Stimulated activated memory B cell treated with anti-CD40 and anti-IgM and Interleukin-4, amounts not matched to agents 10 μg/mL and 1 μg/mL and 100 μg/mL, for 72 hours (primary cell): ENCODE measurements around the gene TMEM147.

Experiments used
- ATAC-seq: fragments of 150-1000 bp; cut with Tn5 transposase; 2 replicates; pipeline ENCODE4 v1.10.0; 2021
- H3K27ac Mint-ChIP-seq: one replicate; pipeline ENCODE4 v1.8.0; 2022; ENCODE audit warnings: mild to moderate bottlenecking, mixed read lengths
- H3K27me3 Mint-ChIP-seq: one replicate; pipeline ENCODE4 v1.8.0; 2022; ENCODE audit warnings: mixed read lengths
- H3K36me3 Mint-ChIP-seq: one replicate; pipeline ENCODE4 v1.8.0; 2022; ENCODE audit warnings: mixed read lengths
- H3K4me1 Mint-ChIP-seq: one replicate; pipeline ENCODE4 v1.8.0; 2022; ENCODE audit warnings: mixed read lengths
- H3K4me3 Mint-ChIP-seq: one replicate; pipeline ENCODE4 v1.8.0; 2022; ENCODE audit warnings: mild to moderate bottlenecking, moderate library complexity, mixed read lengths
- H3K9me3 Mint-ChIP-seq: one replicate; pipeline ENCODE4 v1.8.0; 2022; ENCODE audit warnings: mixed read lengths

Gene TMEM147

DNA sequence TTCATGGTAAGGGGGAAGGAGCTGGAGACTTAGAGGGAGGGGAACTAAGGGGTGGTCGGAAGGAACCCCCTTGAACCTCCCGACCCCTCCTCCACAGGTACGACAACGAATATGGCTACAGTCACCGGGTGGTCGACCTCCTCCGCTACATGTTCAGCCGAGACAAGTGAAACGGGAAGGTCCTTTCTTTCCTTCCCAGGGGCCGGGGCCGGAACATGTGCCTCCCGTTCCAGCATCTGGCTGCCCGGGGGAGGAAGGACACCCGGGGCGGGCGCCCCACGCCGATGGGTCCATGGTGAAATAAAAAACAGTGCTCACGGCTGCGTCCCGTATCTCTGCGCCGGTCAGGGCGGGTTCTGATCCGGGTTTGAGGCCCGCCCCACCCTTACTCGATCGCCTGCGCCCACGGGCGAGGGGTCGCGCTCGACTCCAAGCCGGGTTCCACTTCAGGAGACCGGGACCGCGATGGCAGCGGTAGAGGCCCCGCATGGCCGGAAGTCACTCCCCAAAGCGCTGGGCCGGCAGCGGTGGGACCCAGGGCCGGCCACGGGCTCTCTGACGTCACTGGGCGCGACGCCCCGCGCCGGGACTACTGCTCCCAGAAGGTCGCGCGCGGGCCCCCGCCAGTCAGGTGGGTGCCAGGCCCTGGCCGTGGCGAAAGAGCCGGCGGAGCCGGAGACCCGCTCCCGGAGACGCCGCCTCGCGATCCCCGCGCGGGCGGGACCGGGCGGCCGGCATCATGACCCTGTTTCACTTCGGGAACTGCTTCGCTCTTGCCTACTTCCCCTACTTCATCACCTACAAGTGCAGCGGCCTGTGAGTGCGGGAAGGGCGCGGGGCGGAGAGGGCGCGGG, at the start of gene TMEM147:
Gene TMEM147 (plus strand): TSS at position 626 of the 854 bp plus-strand sequence. CDS start 114 bp downstream, at position 740.
- H3K36me3 Mint-ChIP-seq: peaks cover 12% of the 10 kb centered on the region
- peak; percentile 96 for ATAC-seq
- peaks cover 50% of the 10 kb centered on the region for H3K4me1 Mint-ChIP-seq
- H3K9me3 Mint-ChIP-seq: no peaks in the 10 kb centered on the region
- H3K4me3 Mint-ChIP-seq: peak within 1 kb of the TSS; percentile 96
- H3K27ac Mint-ChIP-seq: peak within 1 kb of the TSS; percentile 94
- no peaks in the 10 kb centered on the region for H3K27me3 Mint-ChIP-seq

DNA sequence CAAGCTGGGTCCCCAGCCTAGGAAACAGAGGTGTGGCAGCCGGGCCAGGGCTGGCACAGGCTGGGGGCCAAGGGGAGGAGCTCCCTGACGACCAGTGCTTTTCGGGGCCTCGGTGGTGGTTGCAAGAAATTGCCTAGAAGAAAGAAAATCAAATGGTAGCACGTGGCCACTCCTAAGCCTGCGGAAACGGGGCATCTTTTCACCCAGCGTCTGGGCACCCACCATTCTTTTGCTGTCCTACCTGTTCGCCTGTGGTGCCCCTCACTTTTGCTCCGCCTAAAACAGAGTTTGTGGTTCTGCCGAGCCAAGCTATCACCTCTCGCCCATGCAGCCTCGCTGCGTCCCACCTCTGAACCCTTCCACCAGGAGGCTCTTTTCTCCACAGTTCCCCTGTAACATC, 48.0 kb upstream of the TMEM147 start:
- no peak overlapping the region for H3K4me3 Mint-ChIP-seq
- no peak for ATAC-seq
- H3K4me1 Mint-ChIP-seq: peaks cover 10% of the 10 kb centered on the region
- no peak overlapping the region for H3K27ac Mint-ChIP-seq
- peaks cover 25% of the 10 kb centered on the region for H3K27me3 Mint-ChIP-seq
- H3K36me3 Mint-ChIP-seq: no peaks in the 10 kb centered on the region
- no peaks in the 10 kb centered on the region for H3K9me3 Mint-ChIP-seq

GRCh38 chr19:35498220-35498619, 47.2 kb upstream of the TMEM147 start:
- Mint-ChIP-seq H3K27me3 (peaks cover 33% of the 10 kb centered on the region), H3K9me3 (no peaks in the 10 kb centered on the region), H3K27ac (no peak overlapping the region), H3K4me1 (peaks cover 10% of the 10 kb centered on the region), H3K36me3 (no peaks in the 10 kb centered on the region), H3K4me3 (no peak overlapping the region)
- no peak for ATAC-seq

DNA sequence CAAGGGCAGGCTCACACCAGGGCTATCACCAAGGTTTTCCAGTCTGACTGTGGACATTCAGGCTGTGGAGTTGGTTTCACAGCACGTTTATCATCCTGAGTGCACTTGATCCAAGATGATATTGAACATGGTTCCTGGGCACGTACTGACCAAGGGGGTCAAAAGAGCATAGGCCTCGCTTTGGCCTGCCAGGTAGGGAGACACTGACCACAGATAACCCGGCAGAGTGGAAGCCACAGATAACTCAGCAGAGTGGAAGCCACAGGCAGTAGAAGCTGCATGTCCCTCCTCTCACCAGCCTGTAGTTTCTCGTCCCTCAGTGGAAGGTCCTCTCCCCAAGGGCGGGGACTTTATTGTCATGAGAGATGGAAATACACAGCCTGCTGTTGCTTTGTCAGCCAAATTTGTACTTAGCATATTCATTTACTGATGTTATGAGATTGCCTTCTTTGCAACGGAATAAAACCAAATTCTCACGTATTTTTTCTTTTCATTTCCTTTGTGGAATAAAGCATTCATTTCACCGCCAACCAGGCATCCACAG, 46.4 kb upstream of the TMEM147 start:
- no peaks in the 10 kb centered on the region for H3K36me3 Mint-ChIP-seq
- ATAC-seq: no peak
- peaks cover 10% of the 10 kb centered on the region for H3K4me1 Mint-ChIP-seq
- no peak overlapping the region for H3K4me3 Mint-ChIP-seq
- no peaks in the 10 kb centered on the region for H3K9me3 Mint-ChIP-seq
- H3K27me3 Mint-ChIP-seq: peaks cover 38% of the 10 kb centered on the region
- H3K27ac Mint-ChIP-seq: no peak overlapping the region

DNA sequence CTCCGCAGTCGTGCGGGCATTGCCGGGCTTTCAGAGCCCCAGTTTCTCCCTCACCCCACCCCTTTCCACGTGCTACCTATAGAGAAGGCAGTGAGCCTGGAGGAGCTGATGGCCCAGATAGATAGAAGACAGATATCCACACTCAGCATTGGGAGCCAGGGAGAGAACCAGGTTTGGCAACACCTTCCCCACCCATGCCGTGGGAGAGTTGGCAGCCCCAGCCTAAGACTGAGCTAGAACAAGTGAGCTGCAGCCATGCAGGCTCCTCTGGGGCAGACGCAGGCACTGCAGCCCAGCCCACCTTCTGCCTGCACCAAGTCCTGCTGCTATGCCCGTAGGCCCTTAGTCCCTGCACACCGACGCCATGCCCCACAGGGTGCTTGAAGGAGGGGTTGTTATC, 44.8 kb upstream of the TMEM147 start:
- H3K27me3 Mint-ChIP-seq: peaks cover 43% of the 10 kb centered on the region
- no peaks in the 10 kb centered on the region for H3K36me3 Mint-ChIP-seq
- no peaks in the 10 kb centered on the region for H3K9me3 Mint-ChIP-seq
- H3K27ac Mint-ChIP-seq: no peak overlapping the region
- H3K4me1 Mint-ChIP-seq: peaks cover 1% of the 10 kb centered on the region
- no peak for ATAC-seq
- no peak overlapping the region for H3K4me3 Mint-ChIP-seq

GRCh38 chr19:35501684-35502083, 43.7 kb upstream of the TMEM147 start:
- Mint-ChIP-seq H3K27me3 (peaks cover 43% of the 10 kb centered on the region), H3K4me1 (no peaks in the 10 kb centered on the region), H3K9me3 (no peaks in the 10 kb centered on the region), H3K36me3 (no peaks in the 10 kb centered on the region), H3K4me3 (no peak overlapping the region), H3K27ac (no peak overlapping the region)
- no peak for ATAC-seq

GRCh38 chr19:35502751-35503150, 42.7 kb upstream of the TMEM147 start:
- ATAC-seq: no peak
- H3K4me3 Mint-ChIP-seq: no peak overlapping the region
- H3K27ac Mint-ChIP-seq: no peak overlapping the region
- no peaks in the 10 kb centered on the region for H3K36me3 Mint-ChIP-seq
- H3K27me3 Mint-ChIP-seq: peaks cover 51% of the 10 kb centered on the region
- no peaks in the 10 kb centered on the region for H3K4me1 Mint-ChIP-seq
- no peaks in the 10 kb centered on the region for H3K9me3 Mint-ChIP-seq

- Mint-ChIP-seq H3K27me3 (peaks cover 59% of the 10 kb centered on the region), H3K27ac (no peak overlapping the region), H3K4me1 (peaks cover 17% of the 10 kb centered on the region), H3K4me3 (no peak overlapping the region), H3K36me3 (no peaks in the 10 kb centered on the region), H3K9me3 (no peaks in the 10 kb centered on the region)
- no peak for ATAC-seq
Observed at GRCh38 chr19:35506011-35506410, 39.4 kb upstream of the TMEM147 start.

DNA sequence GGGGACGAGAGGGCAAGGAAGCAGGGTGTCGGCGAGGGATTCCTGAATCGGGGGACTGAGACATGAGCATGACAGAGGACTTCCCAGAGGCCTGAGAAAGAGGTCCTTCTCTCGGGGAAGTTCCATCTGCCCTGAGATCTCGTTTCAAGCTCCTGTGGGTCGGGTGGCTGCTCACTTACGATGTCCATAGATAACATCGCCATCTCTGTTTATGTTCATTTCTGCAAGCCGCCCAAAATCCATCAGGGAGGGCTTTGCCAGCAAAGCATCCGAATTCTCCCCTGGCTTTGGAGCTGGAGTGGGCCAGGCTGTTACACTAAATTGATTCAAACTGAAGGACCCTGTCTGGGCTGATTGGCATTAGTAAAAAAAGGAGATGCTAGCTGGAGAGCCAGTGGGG, 37.9 kb upstream of the TMEM147 start:
- ATAC-seq: no peak
- Mint-ChIP-seq H3K4me1 (peaks cover 17% of the 10 kb centered on the region), H3K27ac (no peak overlapping the region), H3K4me3 (no peak overlapping the region), H3K27me3 (peaks cover 58% of the 10 kb centered on the region), H3K9me3 (no peaks in the 10 kb centered on the region), H3K36me3 (no peaks in the 10 kb centered on the region)

DNA sequence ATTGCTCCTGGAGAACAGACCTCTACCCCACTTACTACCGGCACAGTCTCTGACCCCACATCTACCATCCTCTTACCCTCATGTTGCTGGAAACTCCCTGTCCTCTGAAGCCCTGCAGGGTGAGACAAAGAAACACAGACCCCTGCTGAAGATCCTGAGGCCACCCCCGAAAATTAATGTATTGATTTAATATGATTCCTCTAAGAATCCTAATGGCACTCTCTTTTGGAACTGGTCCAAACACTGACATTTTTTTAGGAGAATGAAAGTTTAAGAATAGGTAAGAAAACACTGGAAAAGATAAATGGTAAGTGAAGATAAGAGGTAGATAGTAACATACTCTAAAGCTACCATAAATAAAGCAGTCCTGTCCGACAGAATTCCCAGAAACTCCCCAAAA, 37.3 kb upstream of the TMEM147 start:
- no peak overlapping the region for H3K4me3 Mint-ChIP-seq
- no peaks in the 10 kb centered on the region for H3K9me3 Mint-ChIP-seq
- ATAC-seq: no peak
- H3K27ac Mint-ChIP-seq: no peak overlapping the region
- peaks cover 58% of the 10 kb centered on the region for H3K27me3 Mint-ChIP-seq
- no peaks in the 10 kb centered on the region for H3K36me3 Mint-ChIP-seq
- peaks cover 17% of the 10 kb centered on the region for H3K4me1 Mint-ChIP-seq

GRCh38 chr19:35509018-35509652, 36.3 kb upstream of the TMEM147 start:
- Mint-ChIP-seq H3K27me3 (peaks cover 60% of the 10 kb centered on the region), H3K36me3 (no peaks in the 10 kb centered on the region), H3K4me3 (no peak overlapping the region), H3K9me3 (no peaks in the 10 kb centered on the region), H3K4me1 (peaks cover 17% of the 10 kb centered on the region), H3K27ac (peak overlapping the region; percentile 63)
- peak; percentile 51 for ATAC-seq

DNA sequence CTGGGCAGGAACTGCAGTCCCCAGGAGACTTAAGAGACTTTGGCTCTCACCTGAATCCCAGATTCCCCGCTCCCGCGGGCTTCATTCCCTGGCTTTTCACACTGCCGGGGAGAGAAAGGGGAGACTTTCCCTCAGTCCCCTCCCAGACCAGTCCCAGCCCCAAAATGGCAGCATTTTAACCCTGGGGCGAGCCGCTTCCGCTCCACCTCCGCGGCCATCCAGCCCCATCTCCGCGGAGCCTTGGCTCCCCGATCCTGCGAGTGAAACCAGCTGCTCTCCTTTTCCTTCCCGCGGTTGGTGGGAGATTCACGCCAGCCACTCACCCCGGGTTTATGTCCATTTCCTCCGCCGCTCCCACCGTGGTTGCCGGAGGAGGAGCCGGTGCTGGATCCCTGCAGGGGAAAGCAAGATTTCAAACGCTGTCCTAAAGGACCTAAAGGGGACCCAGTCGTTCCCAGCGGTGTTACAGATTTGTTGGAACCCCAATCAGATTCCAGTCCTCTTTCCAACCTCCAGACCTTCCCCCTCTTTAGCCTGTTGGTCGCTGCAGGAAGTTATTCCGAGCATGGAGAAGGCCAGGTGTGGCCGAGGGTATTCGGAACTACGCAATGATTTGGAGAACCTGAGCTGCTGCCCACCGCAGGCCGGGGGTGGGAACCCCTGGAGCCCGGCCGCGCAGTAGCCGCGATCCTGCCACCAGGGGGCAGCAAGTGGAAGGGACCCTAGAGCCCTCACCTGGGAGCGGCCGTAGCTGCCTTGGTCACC, 35.4 kb upstream of the TMEM147 start:
- peak; percentile 81 for ATAC-seq
- Mint-ChIP-seq H3K27ac (peak overlapping the region; percentile 63), H3K27me3 (peaks cover 65% of the 10 kb centered on the region), H3K4me3 (peak overlapping the region; percentile 77), H3K9me3 (no peaks in the 10 kb centered on the region), H3K36me3 (no peaks in the 10 kb centered on the region), H3K4me1 (peaks cover 17% of the 10 kb centered on the region)

GRCh38 chr19:35510626-35510964, 34.8 kb upstream of the TMEM147 start:
- H3K9me3 Mint-ChIP-seq: no peaks in the 10 kb centered on the region
- H3K36me3 Mint-ChIP-seq: no peaks in the 10 kb centered on the region
- H3K27me3 Mint-ChIP-seq: peaks cover 70% of the 10 kb centered on the region
- H3K27ac Mint-ChIP-seq: peak overlapping the region; percentile 63
- H3K4me3 Mint-ChIP-seq: peak overlapping the region; percentile 77
- peaks cover 17% of the 10 kb centered on the region for H3K4me1 Mint-ChIP-seq
- ATAC-seq: no peak

DNA sequence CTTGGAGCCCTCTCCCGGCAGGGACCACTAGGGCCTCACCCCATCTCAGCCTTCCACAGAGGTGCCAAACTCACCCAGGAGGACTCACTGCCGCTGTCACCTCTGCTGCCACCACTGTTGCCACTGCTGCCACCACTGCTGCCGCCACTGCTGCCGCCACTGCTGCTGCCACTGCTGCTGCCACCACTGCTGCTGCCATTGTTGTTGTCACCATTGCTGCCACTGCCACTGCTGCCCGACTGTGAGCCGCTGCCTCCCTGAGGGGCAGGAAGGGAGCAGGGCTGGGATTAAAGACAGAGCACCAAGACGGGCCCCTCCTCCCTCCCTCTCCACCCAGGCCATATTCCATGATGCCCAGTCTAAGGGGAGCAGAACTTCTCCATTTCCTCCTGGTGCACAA, 34.1 kb upstream of the TMEM147 start:
- no peak overlapping the region for H3K4me3 Mint-ChIP-seq
- no peaks in the 10 kb centered on the region for H3K9me3 Mint-ChIP-seq
- H3K36me3 Mint-ChIP-seq: no peaks in the 10 kb centered on the region
- H3K4me1 Mint-ChIP-seq: peaks cover 17% of the 10 kb centered on the region
- no peak for ATAC-seq
- H3K27me3 Mint-ChIP-seq: peaks cover 75% of the 10 kb centered on the region
- no peak overlapping the region for H3K27ac Mint-ChIP-seq
